ENCODE measurements around the gene SUMO3. TPM values are rescaled to one million over a fixed set of nuclear protein-coding genes. Genes with fewer than 3 reads are reported as not detected.

SUMO3 gene
- total RNA-seq, 1 experiment from 2014 or later = 82.9 TPM

DNA sequence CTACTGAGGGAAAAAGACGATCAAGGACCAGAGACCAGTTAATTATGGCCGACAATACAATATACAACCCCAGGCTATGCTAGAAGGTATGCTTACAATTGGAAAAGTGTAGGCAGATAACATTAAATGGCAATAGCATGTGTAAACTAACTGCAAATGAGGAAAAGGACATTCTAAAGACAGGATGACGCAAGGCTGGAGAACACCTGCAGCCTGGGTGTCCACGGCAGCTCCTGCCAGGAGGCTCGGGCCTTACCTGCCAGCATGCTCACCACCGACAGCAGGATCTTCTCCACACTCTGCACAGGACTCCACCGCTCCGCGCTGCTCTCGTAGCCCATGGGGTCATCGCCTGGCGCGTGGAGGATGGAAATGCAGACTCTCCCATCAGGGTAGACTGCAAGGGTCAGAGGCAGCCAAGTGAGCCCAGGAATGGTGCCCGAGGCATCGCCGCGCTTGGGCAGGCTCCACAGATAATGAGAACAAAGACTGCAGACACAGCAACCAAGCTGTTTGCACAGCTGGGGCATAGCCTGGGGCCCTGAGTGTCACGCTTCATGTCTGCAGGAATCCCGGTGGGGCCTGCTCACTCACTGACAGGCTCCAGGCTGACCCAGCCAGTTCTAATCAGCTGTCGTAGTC, 44.5 kb downstream of the SUMO3 start:
- Histone ChIP-seq H2AFZ (ENCODE audit: low read length) (no peak overlapping the region), H4K20me1 (ENCODE audit: control insufficient read depth, insufficient read depth, insufficient read length) (no peaks in the 10 kb centered on the region), H2BK120ac (ENCODE audit: low read depth, low read length, poor library complexity, severe bottlenecking) (no peak overlapping the region), H2BK12ac (ENCODE audit: insufficient read length, low read depth, low read length) (no peak overlapping the region), H3T11ph (ENCODE audit: low read length) (no peak overlapping the region), H2AK5ac (ENCODE audit: insufficient read length, low read length) (no peak overlapping the region), H2BK20ac (ENCODE audit: low read depth, low read length, poor library complexity, severe bottlenecking) (no peak overlapping the region), H4K5ac (ENCODE audit: insufficient read length, low read depth, low read length) (no peak overlapping the region), H3K18ac (ENCODE audit: insufficient read length, low read depth, low read length) (no peak overlapping the region), H3K79me2 (ENCODE audit: insufficient read depth, low read length) (no peaks in the 10 kb centered on the region), H3K4ac (ENCODE audit: low read depth, low read length) (no peak overlapping the region), H3K4me2 (ENCODE audit: insufficient read depth, insufficient read length, low read length) (no peak overlapping the region), H3K4me1 (ENCODE audit: insufficient read depth, low read length) (no peaks in the 10 kb centered on the region; the same call in 1 of the 2 replicates), H4K8ac (replicated peaks; ENCODE audit: insufficient read length, low read depth, low read length) (no peak overlapping the region), H2BK5ac (ENCODE audit: insufficient read length, low read length) (no peak overlapping the region), H4K91ac (ENCODE audit: insufficient read length, low read depth, low read length) (no peak overlapping the region), H3K23me2 (ENCODE audit: insufficient read length, low read depth, low read length, poor library complexity, severe bottlenecking) (no peaks in the 10 kb centered on the region), H3K9ac (ENCODE audit: extremely low read depth, insufficient read length, low read length) (no peak overlapping the region), H2BK15ac (ENCODE audit: low read depth, low read length) (no peak overlapping the region), H3K23ac (ENCODE audit: insufficient read length, low read depth, low read length) (no peak overlapping the region), H3K27me3 (ENCODE audit: insufficient read depth, low read length) (no peaks in the 10 kb centered on the region), H3K27ac (ENCODE audit: insufficient read length, low read depth, low read length) (no peak overlapping the region), H3K56ac (ENCODE audit: insufficient read length, low read depth, low read length) (no peak overlapping the region), H3K14ac (ENCODE audit: insufficient read depth, low read length) (no peak overlapping the region), H3K9me3 (ENCODE audit: control insufficient read depth, low read depth, low read length) (no peaks in the 10 kb centered on the region), H3K79me1 (ENCODE audit: insufficient read depth, low read depth, low read length, poor library complexity, severe bottlenecking) (no peaks in the 10 kb centered on the region)
- no CpG with 5 or more reads among the region's 20 CpGs for WGBS (ENCODE audit: extremely low coverage, insufficient read length, low lambda C conversion rate)
- no peak for DNase-seq
- Mint-ChIP-seq H3K36me3 (ENCODE audit: insufficient read depth in 1 of 3, low read depth in 3 of 3) (peaks cover 42 to 83% (median 69%) of the 10 kb centered on the region in 3 experiments), H3K27me3 (ENCODE audit: low read depth) (no peaks in the 10 kb centered on the region), H3K27ac (no peak overlapping the region), H3K4me1 (peaks cover 11 to 14% of the 10 kb centered on the region in 2 experiments), H3K9me3 (no peaks in the 10 kb centered on the region), H3K4me3 (no peak overlapping the region)
- TF ChIP-seq, protein P1, sequence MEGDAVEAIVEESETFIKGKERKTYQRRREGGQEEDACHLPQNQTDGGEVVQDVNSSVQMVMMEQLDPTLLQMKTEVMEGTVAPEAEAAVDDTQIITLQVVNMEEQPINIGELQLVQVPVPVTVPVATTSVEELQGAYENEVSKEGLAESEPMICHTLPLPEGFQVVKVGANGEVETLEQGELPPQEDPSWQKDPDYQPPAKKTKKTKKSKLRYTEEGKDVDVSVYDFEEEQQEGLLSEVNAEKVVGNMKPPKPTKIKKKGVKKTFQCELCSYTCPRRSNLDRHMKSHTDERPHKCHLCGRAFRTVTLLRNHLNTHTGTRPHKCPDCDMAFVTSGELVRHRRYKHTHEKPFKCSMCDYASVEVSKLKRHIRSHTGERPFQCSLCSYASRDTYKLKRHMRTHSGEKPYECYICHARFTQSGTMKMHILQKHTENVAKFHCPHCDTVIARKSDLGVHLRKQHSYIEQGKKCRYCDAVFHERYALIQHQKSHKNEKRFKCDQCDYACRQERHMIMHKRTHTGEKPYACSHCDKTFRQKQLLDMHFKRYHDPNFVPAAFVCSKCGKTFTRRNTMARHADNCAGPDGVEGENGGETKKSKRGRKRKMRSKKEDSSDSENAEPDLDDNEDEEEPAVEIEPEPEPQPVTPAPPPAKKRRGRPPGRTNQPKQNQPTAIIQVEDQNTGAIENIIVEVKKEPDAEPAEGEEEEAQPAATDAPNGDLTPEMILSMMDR (conservative IDR thresholded peaks at IDR 0.05) = no peak
